ENCODE results near the gene STXBP3.

The STXBP3 gene

DNA sequence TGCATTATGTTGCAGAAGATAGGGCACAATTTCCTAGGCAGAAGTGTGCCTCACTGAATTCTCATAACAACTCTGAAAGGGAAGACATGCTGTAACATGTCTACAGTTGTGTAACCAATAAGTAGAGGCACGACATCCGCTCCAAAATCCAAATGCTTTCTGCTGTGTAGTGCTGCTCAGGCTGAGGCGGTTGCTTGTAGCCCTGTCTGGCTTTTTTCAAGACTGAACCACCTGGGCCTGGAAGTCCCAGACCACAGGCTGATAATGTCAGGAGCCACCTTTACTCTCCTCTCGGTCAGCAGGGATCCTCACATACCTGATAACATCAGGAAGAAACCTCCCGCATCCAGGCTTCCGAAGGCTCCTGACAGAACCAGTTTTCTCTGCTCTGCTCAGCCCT is 99.5 kb downstream of the STXBP3 start:
- no peak for DNase-seq

GRCh38 chr1:108847494-108847893 is 101.0 kb downstream of the STXBP3 start:
- peak; percentile 21 for DNase-seq

DNA sequence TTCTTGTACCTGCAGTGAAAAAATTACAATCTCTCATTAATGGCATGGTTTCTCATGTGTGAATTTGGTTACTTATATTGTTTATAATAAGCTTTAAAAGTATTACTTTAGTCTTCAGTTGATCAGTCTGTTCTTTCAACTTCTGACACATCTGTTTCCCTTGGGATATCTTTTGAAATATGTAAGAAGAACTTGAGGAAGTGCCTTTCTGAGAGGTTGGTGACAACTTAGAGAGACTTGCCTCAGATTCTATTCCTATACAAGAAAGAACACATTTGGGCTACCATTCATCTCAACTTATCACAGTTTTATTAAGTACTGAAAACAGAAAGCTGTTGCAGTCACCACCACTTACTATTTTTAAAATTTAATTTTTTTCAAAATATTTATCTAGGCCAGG is 102.3 kb downstream of the STXBP3 start:
- no peak for DNase-seq

GRCh38 chr1:108850929-108851328 is 104.5 kb downstream of the STXBP3 start:
- no peak for DNase-seq

DNA sequence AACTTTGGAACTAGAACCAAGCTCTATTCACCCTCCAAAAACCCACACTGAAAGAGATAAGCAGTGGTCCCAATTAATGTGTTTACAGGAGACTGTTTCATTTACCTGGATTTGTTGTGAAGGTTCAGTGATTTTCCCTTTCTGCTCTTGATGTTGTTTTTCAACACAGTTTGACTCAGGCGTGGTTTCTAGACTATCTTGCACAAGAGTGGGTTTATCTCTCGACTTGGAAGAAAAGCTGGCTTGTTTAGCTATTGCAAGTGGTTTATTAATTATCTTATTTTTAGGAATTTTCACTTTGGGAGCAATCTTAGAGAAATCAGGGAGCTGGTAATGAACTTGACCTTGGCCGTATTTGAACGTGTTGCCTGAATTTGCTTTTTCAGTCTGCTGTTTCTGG is 105.1 kb downstream of the STXBP3 start:
- DNase-seq, result no peak

DNA sequence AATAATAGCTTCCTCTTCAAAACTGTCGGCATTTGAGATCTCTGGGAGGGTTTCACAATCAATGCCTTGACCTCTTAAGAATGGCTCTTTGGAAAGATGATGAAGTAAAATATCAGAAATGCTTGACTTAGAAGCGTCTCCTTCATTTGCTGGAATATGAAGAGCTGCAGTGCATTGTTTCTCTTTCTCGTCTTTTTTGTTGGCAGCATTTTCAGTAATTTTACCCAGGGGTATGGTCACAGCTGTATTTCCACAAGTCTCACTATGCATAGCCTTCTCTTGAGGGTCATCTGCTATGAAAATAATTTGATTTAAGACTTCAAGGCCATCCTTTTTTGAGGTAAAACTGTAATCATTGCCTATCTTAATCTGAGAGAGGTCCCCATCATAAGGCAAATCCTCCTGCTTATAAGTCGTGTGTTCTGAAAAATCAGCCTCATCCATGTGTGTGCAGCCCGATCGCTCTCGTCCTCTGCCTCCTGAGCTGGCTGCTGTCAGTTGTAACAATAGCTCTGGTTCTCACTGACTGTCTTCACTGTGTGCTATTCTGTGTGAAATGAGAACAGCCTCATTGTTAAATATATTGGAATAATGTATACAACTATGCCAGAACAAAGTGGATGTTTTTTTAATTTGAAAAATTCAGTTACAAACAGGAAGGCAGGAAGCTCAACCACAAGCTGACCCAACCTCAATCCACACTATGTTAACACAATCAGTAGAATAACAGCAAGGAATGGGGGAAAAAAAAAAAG is 105.9 kb downstream of the STXBP3 start:
- peak; percentile 37 for DNase-seq

DNA sequence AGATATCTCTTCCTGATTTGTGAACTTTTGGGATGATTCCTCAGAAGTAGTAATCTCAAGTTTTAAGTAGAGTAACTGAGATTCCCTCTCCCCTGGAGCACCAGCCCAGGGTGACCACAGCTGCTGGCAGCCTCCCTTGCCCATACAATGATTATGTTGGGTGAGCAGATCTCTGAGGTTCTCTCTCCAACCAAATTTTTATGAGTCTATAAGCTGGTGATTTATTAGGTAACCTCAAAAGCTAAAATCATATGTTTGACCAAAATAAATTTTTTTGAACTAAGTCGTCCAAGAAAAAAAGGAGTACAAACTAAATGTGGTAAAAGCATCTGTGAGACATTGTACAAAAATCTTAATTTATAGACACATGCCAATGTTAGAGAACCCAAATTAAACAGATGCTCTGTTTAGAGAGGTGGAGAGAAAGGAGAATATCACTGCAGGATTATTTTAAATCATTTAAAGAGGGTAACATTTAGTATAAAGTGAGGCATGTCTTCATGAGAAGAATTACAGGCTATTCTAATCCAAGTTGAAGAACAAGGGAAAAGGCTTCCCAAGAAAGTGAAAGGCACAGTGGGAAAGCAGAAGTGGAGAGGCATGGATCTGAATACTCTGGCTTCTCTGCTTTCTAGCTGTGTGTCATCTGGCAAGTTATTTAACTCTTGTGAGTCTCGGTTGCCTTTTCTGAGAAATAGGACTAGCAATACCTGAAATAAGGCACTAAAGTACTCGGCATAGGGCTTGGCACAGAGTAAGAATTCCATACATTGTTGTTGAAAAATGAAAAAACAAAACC is 107.9 kb downstream of the STXBP3 start:
- DNase-seq, result no peak

DNA sequence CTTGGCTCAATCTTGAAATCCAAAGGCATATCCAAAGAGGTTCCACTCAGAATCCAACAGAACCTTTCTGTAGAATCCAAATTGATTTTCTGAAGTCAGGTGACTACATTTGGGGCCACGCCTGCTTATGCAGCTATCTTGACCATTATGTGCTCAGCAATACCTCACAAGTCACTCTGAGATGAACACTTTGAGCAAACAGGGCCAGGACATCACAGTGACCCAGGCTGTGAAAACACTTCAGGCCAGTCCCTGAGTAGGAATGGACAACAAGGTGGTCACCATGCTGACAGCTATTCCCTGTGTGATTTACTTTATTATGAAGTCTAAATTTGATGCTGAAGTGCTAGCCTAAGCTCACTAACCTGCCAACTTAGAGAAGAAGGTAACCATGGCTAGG is 110.5 kb downstream of the STXBP3 start, which contains the start of gene AKNAD1:
Gene AKNAD1 (minus strand): TSS at position 101 of the 400 bp plus-strand sequence. CDS start 4,430 bp downstream, outside the sequence.
- no peak for DNase-seq

- no peak for DNase-seq
Observed at GRCh38 chr1:108858230-108858950, 111.9 kb downstream of the STXBP3 start.

Data from midbrain (tissue), 1 donor.